Hindlimb muscle (tissue), 1 donor: ENCODE results near the gene ADRA1B. TPM values are rescaled to one million over a fixed set of nuclear protein-coding genes. Genes with fewer than 3 reads are reported as not detected.
A peak's percentile ranks its signal among the peaks of the same experiment; 100 is the strongest.
"Not testable (repeated sequence)": the region's sequence is repeated elsewhere in the genome, so short reads cannot be mapped to it uniquely, and the experiment has no call there.

Experiments
- DNase-seq: peaks from one replicate; pipeline ENCODE4 v3.0.0-alpha.2; 2013
- polyA plus RNA-seq: library from polyadenylated mRNA; unstranded; fragments of 120-200 nt; gene quantifications from one replicate; pipeline ENCODE4 v1.2.1, GENCODE V29; 2013; ENCODE audit not compliant: insufficient read length

The ADRA1B gene
- polyA plus RNA-seq, 1 donor: 0.92 TPM

DNA sequence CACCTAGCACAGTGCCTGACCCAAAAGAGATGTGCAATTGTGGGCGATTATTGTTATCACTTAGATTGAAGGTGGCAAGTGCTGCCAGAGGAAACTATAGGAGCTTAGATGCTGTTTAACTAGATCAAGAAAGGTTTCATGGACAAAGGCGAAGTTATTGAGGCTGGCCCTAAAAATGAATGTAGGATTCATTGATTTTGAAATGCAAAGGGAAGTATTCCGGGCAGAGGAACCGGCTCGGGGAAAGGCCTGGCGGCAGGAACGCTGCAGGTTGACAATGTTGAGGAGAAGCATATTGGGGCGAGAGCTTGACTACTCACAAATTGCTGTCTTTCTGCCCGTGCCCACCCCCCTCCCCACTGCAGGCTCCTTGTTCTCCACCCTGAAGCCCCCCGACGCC, 55.2 kb downstream of the ADRA1B start:
- no peak for DNase-seq

DNA sequence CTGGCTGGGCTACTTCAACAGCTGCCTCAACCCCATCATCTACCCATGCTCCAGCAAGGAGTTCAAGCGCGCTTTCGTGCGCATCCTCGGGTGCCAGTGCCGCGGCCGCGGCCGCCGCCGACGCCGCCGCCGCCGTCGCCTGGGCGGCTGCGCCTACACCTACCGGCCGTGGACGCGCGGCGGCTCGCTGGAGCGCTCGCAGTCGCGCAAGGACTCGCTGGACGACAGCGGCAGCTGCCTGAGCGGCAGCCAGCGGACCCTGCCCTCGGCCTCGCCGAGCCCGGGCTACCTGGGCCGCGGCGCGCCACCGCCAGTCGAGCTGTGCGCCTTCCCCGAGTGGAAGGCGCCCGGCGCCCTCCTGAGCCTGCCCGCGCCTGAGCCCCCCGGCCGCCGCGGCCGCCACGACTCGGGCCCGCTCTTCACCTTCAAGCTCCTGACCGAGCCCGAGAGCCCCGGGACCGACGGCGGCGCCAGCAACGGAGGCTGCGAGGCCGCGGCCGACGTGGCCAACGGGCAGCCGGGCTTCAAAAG, 55.7 kb downstream of the ADRA1B start:
- DNase-seq: no peak

- DNase-seq: no peak
Measured at GRCh38 chr5:159972538-159973362, 56.5 kb downstream of the ADRA1B start.

DNA sequence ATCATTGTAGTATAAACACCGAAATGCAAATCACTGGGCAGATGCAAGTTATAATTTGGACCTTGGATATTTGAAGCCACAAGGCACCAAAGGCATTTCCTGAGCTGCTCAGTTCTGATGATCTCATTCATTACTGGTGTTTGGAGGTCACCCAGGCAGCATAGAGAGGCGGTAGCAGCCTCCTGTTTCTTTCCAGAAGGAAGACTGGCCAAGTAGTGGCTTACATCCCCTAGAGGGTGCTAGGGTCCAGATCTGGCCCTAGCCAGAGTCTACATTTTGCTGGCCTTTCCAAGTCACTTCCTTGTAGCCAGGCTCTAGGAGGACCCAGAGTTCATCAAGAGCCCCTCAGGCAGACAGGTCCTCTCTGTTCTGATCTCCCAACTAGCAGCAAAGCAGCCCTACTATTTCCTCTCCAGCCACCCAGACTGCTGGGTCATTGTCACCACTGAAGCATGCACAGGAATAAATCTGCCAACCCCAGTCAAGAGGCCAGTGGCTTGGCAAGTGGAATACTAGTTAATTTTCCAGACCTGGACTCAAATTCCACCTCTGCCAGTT, 59.3 kb downstream of the ADRA1B start:
- DNase-seq: no peak

GRCh38 chr5:159976921-159977320, 60.6 kb downstream of the ADRA1B start:
- no peak for DNase-seq

- DNase-seq: no peak
Measured at GRCh38 chr5:159978358-159978757, 62.1 kb downstream of the ADRA1B start.

GRCh38 chr5:159982421-159983173, 66.3 kb downstream of the ADRA1B start:
- DNase-seq: no peak

GRCh38 chr5:159987031-159987674, 70.9 kb downstream of the ADRA1B start:
- peak; percentile 42 for DNase-seq

DNA sequence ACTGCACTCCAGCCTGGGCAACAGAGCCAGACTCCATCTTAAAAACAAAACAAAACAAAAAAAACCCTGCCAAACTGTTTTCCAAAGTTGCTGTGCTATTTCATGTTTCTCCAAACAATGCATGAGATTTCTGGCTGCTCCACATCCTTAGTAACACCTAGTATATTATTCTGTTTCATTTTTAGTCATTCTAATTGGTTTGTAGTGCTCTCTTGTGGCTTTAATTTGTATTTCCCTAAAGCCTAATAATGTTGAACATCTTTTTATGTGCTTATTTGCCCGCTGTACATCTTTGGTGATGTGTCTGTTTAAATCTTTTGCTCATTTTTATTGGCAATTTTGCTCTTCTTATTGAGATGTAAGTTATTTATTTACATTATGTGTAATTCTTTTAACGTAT, 74.2 kb downstream of the ADRA1B start:
- no peak for DNase-seq

GRCh38 chr5:159992566-159992965, 76.3 kb downstream of the ADRA1B start:
- DNase-seq: no peak

GRCh38 chr5:159993194-159993593, 76.9 kb downstream of the ADRA1B start:
- no peak for DNase-seq

DNA sequence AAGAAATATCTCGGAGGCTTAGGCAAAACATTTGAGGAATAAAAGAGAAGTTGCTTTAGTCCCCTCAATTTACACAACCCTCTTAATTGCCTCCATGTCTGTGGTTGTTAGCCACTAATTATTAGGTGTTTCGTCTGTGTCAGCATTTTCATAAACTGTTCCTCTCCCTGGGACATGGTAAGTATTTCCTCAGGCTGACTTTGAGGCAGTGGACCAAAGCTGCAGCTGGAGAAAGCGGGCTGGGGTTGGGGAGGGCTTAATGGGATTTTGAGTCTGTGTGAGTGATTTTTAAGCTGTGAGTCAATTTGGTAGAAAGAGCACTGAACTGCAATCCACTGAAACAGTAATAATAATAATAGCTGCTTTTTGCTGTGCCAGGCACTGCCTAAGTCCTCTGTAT, 79.6 kb downstream of the ADRA1B start:
- DNase-seq: no peak

GRCh38 chr5:160001457-160001856, 85.2 kb downstream of the ADRA1B start:
- DNase-seq: no peak

DNA sequence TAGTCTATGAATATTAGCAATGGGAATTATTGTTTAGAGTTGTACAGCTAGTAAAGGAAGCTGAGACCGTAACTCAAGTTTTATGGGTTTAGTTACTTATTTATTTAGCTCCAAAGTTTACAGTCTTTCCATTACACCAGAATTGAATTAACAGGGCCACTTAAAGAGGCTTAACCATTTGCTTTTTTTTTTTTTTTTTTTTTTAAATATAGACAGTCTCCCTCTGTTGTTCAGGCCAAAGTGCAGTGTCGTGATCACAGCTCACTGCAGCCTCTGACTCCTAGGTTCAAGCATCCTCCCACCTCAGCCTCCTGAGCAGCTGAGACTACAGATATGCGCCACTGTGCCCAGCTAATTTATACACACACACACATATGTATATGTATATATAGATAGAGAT, 91.2 kb downstream of the ADRA1B start:
- no peak for DNase-seq

DNA sequence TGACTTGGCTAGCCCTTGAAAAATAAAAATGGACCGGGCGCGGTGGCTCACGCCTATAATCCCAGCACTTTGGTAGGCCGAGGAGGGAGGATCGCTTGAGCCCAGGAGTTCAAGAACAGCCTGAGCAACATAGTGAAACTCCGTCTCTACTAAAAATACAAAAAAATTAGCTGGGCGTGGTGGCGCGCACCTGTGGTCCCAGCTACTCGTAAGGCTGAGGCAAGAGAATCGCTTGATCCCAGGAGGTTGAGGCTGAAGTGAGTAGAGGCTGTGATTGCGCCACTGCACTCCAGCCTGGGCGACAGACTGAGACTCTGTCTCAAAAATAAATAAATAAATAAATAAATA, 92.2 kb downstream of the ADRA1B start:
- DNase-seq: not testable (repeated sequence)

DNA sequence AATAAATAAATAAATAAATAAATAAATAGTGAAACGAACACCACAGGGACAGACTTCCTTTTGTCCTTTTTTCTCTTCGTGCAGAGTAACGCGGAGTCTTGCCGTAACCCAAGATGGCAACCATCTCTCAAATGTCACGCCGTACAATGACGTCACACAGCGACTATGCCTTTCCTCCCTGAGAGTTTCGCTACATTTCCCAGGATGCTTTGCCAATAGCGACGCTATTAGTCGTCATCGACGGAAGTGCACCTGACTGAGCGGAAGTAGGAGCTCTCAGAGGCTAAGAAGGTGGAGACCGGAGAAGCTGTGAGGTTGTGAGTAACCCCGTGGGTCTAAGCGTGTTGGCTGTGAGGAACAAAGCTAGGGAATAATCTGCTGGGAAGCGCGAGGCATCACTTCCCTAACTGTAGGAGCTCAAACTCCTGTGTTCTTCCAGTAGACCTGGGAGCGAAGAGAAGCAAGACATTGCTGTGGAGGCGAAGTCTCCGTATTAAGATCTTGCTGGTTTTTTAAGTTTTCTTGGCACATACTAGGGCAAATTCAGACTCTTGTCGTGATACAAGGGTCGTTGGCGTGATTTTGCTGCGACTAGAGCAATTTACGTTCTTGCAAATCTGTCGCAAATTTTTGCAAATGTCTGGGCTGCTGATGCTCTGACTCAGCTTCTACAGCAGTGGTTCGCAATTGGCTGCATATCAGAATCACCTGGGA, 92.8 kb downstream of the ADRA1B start, which contains the start of gene TTC1:
Gene TTC1, plus strand, starts transcription at position 263 of the 714 bp plus-strand sequence. CDS start 1,390 bp downstream, outside the sequence.
- DNase-seq: peak; percentile 99

DNA sequence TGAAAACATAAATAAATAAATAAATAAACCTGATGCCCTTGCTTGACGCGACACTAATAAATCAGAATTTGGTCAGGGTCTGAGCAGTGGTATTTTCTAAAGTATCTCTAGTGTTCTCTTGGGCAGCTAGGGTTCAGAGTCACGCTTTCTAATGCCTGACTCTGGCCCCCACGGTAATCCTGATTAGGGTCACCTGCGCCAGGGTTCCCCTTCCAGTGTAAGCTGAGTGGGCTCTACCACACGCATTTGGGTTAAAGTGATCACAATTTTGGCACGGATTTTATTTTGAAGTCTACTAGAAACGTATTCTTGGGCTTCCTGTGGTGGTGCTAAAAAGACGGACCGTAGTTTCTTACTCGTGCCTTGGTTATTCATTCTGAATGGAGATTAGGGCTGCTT, 93.3 kb downstream of the ADRA1B start:
- no peak for DNase-seq

GRCh38 chr5:160011471-160011870, 95.2 kb downstream of the ADRA1B start:
- DNase-seq: no peak

- not testable (repeated sequence) for DNase-seq
Measured at GRCh38 chr5:160014197-160014596, 97.9 kb downstream of the ADRA1B start.

DNA sequence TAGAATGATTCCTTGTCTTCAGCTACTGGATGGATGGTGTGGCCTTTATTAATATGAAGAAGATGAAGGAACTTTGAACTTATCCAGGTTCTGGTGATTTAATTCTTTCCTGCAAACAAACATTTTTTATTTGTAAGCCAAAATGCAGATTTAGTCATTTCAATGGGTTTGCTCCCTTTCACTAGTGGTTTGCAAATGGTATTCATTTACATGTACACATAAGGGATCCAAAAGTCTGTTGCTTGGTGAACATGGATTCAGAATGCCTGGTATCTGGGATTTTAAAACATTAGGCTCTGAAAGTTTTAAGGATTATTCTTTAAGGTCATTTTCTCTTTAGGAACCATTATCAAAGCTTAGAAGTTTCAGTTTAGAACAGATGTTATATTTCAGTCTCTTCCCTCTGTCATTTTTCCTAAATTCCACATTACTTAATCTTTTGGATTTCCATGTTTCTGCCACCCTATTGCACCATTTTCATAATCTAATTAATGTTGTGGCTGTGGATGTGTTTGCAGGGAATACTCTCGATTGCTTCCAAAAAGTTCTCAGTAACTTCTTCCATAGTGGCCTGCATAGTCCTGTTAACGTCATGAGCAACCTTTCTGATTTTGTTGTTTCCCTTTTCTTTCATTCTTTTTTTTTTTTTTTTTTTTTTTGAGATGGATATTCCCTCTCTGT, 102.8 kb downstream of the ADRA1B start:
- DNase-seq: no peak

GRCh38 chr5:160020266-160020770, 104.0 kb downstream of the ADRA1B start:
- no peak for DNase-seq
